Measurements from ENCODE around the gene GAGE13.
"Not testable (repeated sequence)": the region's sequence is repeated elsewhere in the genome, so short reads cannot be mapped to it uniquely, and the experiment has no call there.

GRCh38 chrX:49322266-49322665 is 9.1 kb upstream of the GAGE13 start:
- not testable (repeated sequence) for TF ChIP-seq CTCF (IDR thresholded peaks at IDR 0.05; ENCODE audit: control extremely low read depth in 1 of 3, insufficient read depth in 1 of 3, low read depth in 1 of 3, low read length in 3 of 3); CHD2 (IDR thresholded peaks at IDR 0.05; ENCODE audit: low read length); SP1 (IDR thresholded peaks at IDR 0.05; ENCODE audit: low read depth, low read length); RAD21 (IDR thresholded peaks at IDR 0.05 in 1 of 2, conservative IDR thresholded peaks at IDR 0.05 in 1 of 2; ENCODE audit: low read depth in 2 of 2, low read length in 2 of 2); ZNF274 (IDR thresholded peaks at IDR 0.05; ENCODE audit: borderline replicate concordance, extremely low read depth, low read length); RFX5 (IDR thresholded peaks at IDR 0.05; ENCODE audit: borderline replicate concordance, low read depth, low read length); PHF8 (conservative IDR thresholded peaks at IDR 0.05; ENCODE audit: low read depth, low read length); MAFK (IDR thresholded peaks at IDR 0.05; ENCODE audit: low read depth, low read length); TCF12 (IDR thresholded peaks at IDR 0.05; ENCODE audit: low read depth, low read length); NRF1 (IDR thresholded peaks at IDR 0.05; ENCODE audit: low read depth, low read length)
